Skeletal muscle satellite cell (primary cell): ENCODE results near the gene DGKH.
A peak's percentile ranks its signal among the peaks of the same experiment; 100 is the strongest.

Experiments
- H3K27me3 ChIP-seq: 2 replicates; pipeline ENCODE4 v1.7.0; 2013; ENCODE audit warnings: low read length; ENCODE audit not compliant: control insufficient read depth, insufficient read depth
- H3K36me3 ChIP-seq: 2 replicates; pipeline ENCODE4 v1.7.0; 2013; ENCODE audit warnings: mild to moderate bottlenecking, control low read depth, low read length; ENCODE audit not compliant: insufficient read depth
- H3K4me1 ChIP-seq: 2 replicates; pipeline ENCODE4 v1.7.0; 2013; ENCODE audit warnings: low read length; ENCODE audit not compliant: control insufficient read depth, insufficient read depth
- H3K4me2 ChIP-seq: 2 replicates; pipeline ENCODE4 v1.7.0; 2013; ENCODE audit warnings: mild to moderate bottlenecking, low read length
- H3K4me3 ChIP-seq: 2 replicates; pipeline ENCODE4 v1.7.0; 2013; ENCODE audit warnings: low read length
- H3K9ac ChIP-seq: 2 replicates; pipeline ENCODE4 v1.7.0; 2013; ENCODE audit warnings: mild to moderate bottlenecking, low read depth, low read length, moderate library complexity
- H3K9me3 ChIP-seq: replicated peaks from 2 replicates; pipeline ENCODE4 v1.7.0; 2013; ENCODE audit warnings: mild to moderate bottlenecking, control low read depth, low read length

Gene DGKH

GRCh38 chr13:42102961-42103865, 54.8 kb downstream of the DGKH start:
- Histone ChIP-seq H3K36me3 (no peaks in the 10 kb centered on the region), H3K27me3 (no peaks in the 10 kb centered on the region), H3K4me3 (no peak overlapping the region), H3K9me3 (no peaks in the 10 kb centered on the region), H3K4me2 (no peak overlapping the region), H3K4me1 (peaks cover 12% of the 10 kb centered on the region), H3K9ac (no peak overlapping the region)

GRCh38 chr13:42106998-42107397, 58.5 kb downstream of the DGKH start:
- H3K9me3 ChIP-seq, result no peaks in the 10 kb centered on the region
- peaks cover 17% of the 10 kb centered on the region for H3K4me1 ChIP-seq
- H3K9ac ChIP-seq, result no peak overlapping the region
- H3K4me3 ChIP-seq, result no peak overlapping the region
- H3K27me3 ChIP-seq, result no peaks in the 10 kb centered on the region
- H3K36me3 ChIP-seq, result no peaks in the 10 kb centered on the region
- H3K4me2 ChIP-seq, result no peak overlapping the region

GRCh38 chr13:42107421-42107820, 59.0 kb downstream of the DGKH start:
- Histone ChIP-seq H3K9me3 (no peaks in the 10 kb centered on the region), H3K4me2 (no peak overlapping the region), H3K27me3 (no peaks in the 10 kb centered on the region), H3K9ac (no peak overlapping the region), H3K36me3 (no peaks in the 10 kb centered on the region), H3K4me3 (no peak overlapping the region), H3K4me1 (peaks cover 17% of the 10 kb centered on the region)

- Histone ChIP-seq H3K4me3 (no peak overlapping the region), H3K4me1 (peaks cover 17% of the 10 kb centered on the region), H3K9ac (no peak overlapping the region), H3K4me2 (no peak overlapping the region), H3K36me3 (no peaks in the 10 kb centered on the region), H3K27me3 (no peaks in the 10 kb centered on the region), H3K9me3 (no peaks in the 10 kb centered on the region)
These were observed 59.8 kb downstream of the DGKH start for GRCh38 chr13:42108217-42108616.

GRCh38 chr13:42109957-42110356, 61.5 kb downstream of the DGKH start:
- H3K4me2 ChIP-seq, result no peak overlapping the region
- peaks cover 17% of the 10 kb centered on the region for H3K4me1 ChIP-seq
- H3K9me3 ChIP-seq, result no peaks in the 10 kb centered on the region
- H3K36me3 ChIP-seq, result no peaks in the 10 kb centered on the region
- no peaks in the 10 kb centered on the region for H3K27me3 ChIP-seq
- H3K9ac ChIP-seq, result peak overlapping the region; percentile 2
- H3K4me3 ChIP-seq, result no peak overlapping the region

GRCh38 chr13:42110410-42111155, 62.1 kb downstream of the DGKH start:
- H3K4me1 ChIP-seq, result peaks cover 12% of the 10 kb centered on the region
- H3K4me2 ChIP-seq, result no peak overlapping the region
- H3K36me3 ChIP-seq, result no peaks in the 10 kb centered on the region
- H3K4me3 ChIP-seq, result no peak overlapping the region
- no peaks in the 10 kb centered on the region for H3K27me3 ChIP-seq
- no peaks in the 10 kb centered on the region for H3K9me3 ChIP-seq
- H3K9ac ChIP-seq, result no peak overlapping the region

GRCh38 chr13:42112864-42113263, 64.4 kb downstream of the DGKH start:
- no peaks in the 10 kb centered on the region for H3K9me3 ChIP-seq
- H3K9ac ChIP-seq, result no peak overlapping the region
- peaks cover 5% of the 10 kb centered on the region for H3K4me1 ChIP-seq

GRCh38 chr13:42113478-42113877, 65.0 kb downstream of the DGKH start:
- Histone ChIP-seq H3K9ac (no peak overlapping the region), H3K4me1 (peaks cover 5% of the 10 kb centered on the region), H3K4me3 (no peak overlapping the region), H3K36me3 (no peaks in the 10 kb centered on the region), H3K4me2 (no peak overlapping the region), H3K9me3 (no peaks in the 10 kb centered on the region), H3K27me3 (no peaks in the 10 kb centered on the region)

More at GRCh38 chr13:42112864-42113263, 64.4 kb downstream of the DGKH start:
- Histone ChIP-seq H3K4me3 (no peak overlapping the region), H3K27me3 (no peaks in the 10 kb centered on the region), H3K4me2 (no peak overlapping the region), H3K36me3 (no peaks in the 10 kb centered on the region)

- Histone ChIP-seq H3K9ac (no peak overlapping the region), H3K4me1 (peaks cover 5% of the 10 kb centered on the region), H3K36me3 (no peaks in the 10 kb centered on the region), H3K4me2 (no peak overlapping the region), H3K27me3 (no peaks in the 10 kb centered on the region), H3K9me3 (no peaks in the 10 kb centered on the region), H3K4me3 (no peak overlapping the region)
These were observed 65.8 kb downstream of the DGKH start for GRCh38 chr13:42114278-42114677.

- Histone ChIP-seq H3K9ac (no peak overlapping the region), H3K4me1 (peaks cover 9% of the 10 kb centered on the region), H3K36me3 (no peaks in the 10 kb centered on the region), H3K9me3 (no peaks in the 10 kb centered on the region), H3K27me3 (no peaks in the 10 kb centered on the region), H3K4me3 (no peak overlapping the region), H3K4me2 (no peak overlapping the region)
These were observed 66.5 kb downstream of the DGKH start for GRCh38 chr13:42114912-42115311.

- Histone ChIP-seq H3K9ac (no peak overlapping the region), H3K4me1 (peaks cover 5% of the 10 kb centered on the region), H3K9me3 (no peaks in the 10 kb centered on the region), H3K36me3 (no peaks in the 10 kb centered on the region), H3K4me2 (no peak overlapping the region), H3K4me3 (no peak overlapping the region), H3K27me3 (no peaks in the 10 kb centered on the region)
These were observed 67.8 kb downstream of the DGKH start for GRCh38 chr13:42116225-42116624.
